Activated CD8-positive, alpha-beta memory T cell treated with anti-CD3 and anti-CD28 coated beads, Interleukin-2, amount 10 ng/mL, durations not matched to agents 7 days and 5 days (primary cell): ENCODE results near the gene ARPC5. TPM values are rescaled to one million over a fixed set of nuclear protein-coding genes. Genes with fewer than 3 reads are reported as not detected.

Source experiments
- total RNA-seq, 2 experiments: library from RNA; stranded (reverse); gene quantifications; one replicate each; pipeline ENCODE4 v1.2.3, GENCODE V29; 2021

ARPC5 gene
- total RNA-seq, 2 experiments from 2014 or later, result 205 to 216 TPM

Other genes with a start within 250 kb of the ARPC5 start
- not detected for gene NMNAT2, start 217.4 kb downstream of the ARPC5 start, total RNA-seq
- 10 to 100 TPM; 80.2 to 87.8 TPM for gene SMG7, start 163.3 kb downstream of the ARPC5 start, total RNA-seq
- 1 to 10 TPM; 6.0 to 9.8 TPM for gene NCF2, start 45.3 kb downstream of the ARPC5 start, total RNA-seq
- gene APOBEC4, start 17.5 kb upstream of the ARPC5 start, total RNA-seq, result not detected
- 1 to 10 TPM; 2.0 to 2.9 TPM for gene RGL1, start 169.3 kb upstream of the ARPC5 start, total RNA-seq